Stimulated activated CD8-positive, alpha-beta memory T cell treated with anti-CD3 and anti-CD28 coated beads, Interleukin-7, amount 100 ng/mL, for 1 hour (primary cell): ENCODE measurements around the gene TMEM219.
"Not testable (repeated sequence)": the region's sequence is repeated elsewhere in the genome, so short reads cannot be mapped to it uniquely, and the experiment has no call there.

Experiments
- DNase-seq, 2 donors: peaks; one replicate each; pipeline ENCODE4 v3.0.0-alpha.2; 2020; ENCODE audit warnings: low read depth in 2 of 2

The TMEM219 gene

GRCh38 chr16:29961479-29962343, at the start of gene TMEM219:
TMEM219 (plus strand) TSS chr16:29962079; CDS start chr16:29963144, 1,065 bp downstream.
- peak; percentile 85 to 89 for DNase-seq

GRCh38 chr16:29912087-29912486, 49.8 kb upstream of the TMEM219 start:
- DNase-seq: no peak

- DNase-seq: no peak
Observed at GRCh38 chr16:29913514-29913913, 48.4 kb upstream of the TMEM219 start.

- DNase-seq: no peak
Observed at GRCh38 chr16:29915590-29916247, 46.2 kb upstream of the TMEM219 start.

GRCh38 chr16:29916979-29917378, 44.9 kb upstream of the TMEM219 start:
- DNase-seq: no peak

- no peak for DNase-seq
Observed at GRCh38 chr16:29920288-29921033, 41.4 kb upstream of the TMEM219 start.

GRCh38 chr16:29921034-29921385, 40.9 kb upstream of the TMEM219 start:
- DNase-seq: no peak

- DNase-seq: no peak
Observed at GRCh38 chr16:29922326-29922725, 39.6 kb upstream of the TMEM219 start.

- no peak for DNase-seq
Observed at GRCh38 chr16:29922986-29923501, 38.8 kb upstream of the TMEM219 start.

GRCh38 chr16:29925105-29925756, 36.6 kb upstream of the TMEM219 start:
- DNase-seq: no peak

GRCh38 chr16:29925781-29926710, 35.8 kb upstream of the TMEM219 start, which contains the start of gene KCTD13:
KCTD13 (minus strand) TSS chr16:29926226; CDS start chr16:29926033, 193 bp downstream.
- DNase-seq: peak; percentile 82 to 87

- DNase-seq: no peak
Observed at GRCh38 chr16:29926711-29927052, 35.2 kb upstream of the TMEM219 start.

- no peak for DNase-seq
Observed at GRCh38 chr16:29927070-29927905, 34.6 kb upstream of the TMEM219 start.

GRCh38 chr16:29931750-29932149, 30.1 kb upstream of the TMEM219 start:
- DNase-seq: not testable (repeated sequence)

- DNase-seq: no peak
Observed at GRCh38 chr16:29940656-29941055, 21.2 kb upstream of the TMEM219 start.

- no peak for DNase-seq
Observed at GRCh38 chr16:29943846-29944799, 17.8 kb upstream of the TMEM219 start.

- DNase-seq: no peak
Observed at GRCh38 chr16:29947897-29948296, 14.0 kb upstream of the TMEM219 start.

- DNase-seq: no peak
Observed at GRCh38 chr16:29950806-29951461, 10.9 kb upstream of the TMEM219 start.
